ENCODE data around the gene MOV10L1. TPM values are rescaled to one million over a fixed set of nuclear protein-coding genes. Genes with fewer than 3 reads are reported as not detected.
A peak's percentile ranks its signal among the peaks of the same experiment; 100 is the strongest.

MOV10L1 gene
- total RNA-seq, 1 experiment from 2014 or later, result not detected

GRCh38 chr22:50112151-50113118 is 22.6 kb downstream of the MOV10L1 start:
- Histone ChIP-seq H3K9me3 (no peaks in the 10 kb centered on the region), H3K4me3 (no peak overlapping the region), H3K27me3 (no peaks in the 10 kb centered on the region), H3K36me3 (no peaks in the 10 kb centered on the region)
- DNase-seq, result peak; percentile 44

GRCh38 chr22:50114221-50115021 is 24.6 kb downstream of the MOV10L1 start:
- Histone ChIP-seq H3K9me3 (no peaks in the 10 kb centered on the region), H3K36me3 (no peaks in the 10 kb centered on the region), H3K4me3 (no peak overlapping the region), H3K27me3 (no peaks in the 10 kb centered on the region)
- DNase-seq, result no peak

GRCh38 chr22:50115693-50116092 is 25.9 kb downstream of the MOV10L1 start:
- Histone ChIP-seq H3K9me3 (no peaks in the 10 kb centered on the region), H3K36me3 (no peaks in the 10 kb centered on the region), H3K27me3 (no peaks in the 10 kb centered on the region), H3K4me3 (no peak overlapping the region)
- DNase-seq, result peak; percentile 25

- Histone ChIP-seq H3K27me3 (no peaks in the 10 kb centered on the region), H3K36me3 (no peaks in the 10 kb centered on the region), H3K9me3 (peaks cover 1% of the 10 kb centered on the region), H3K4me3 (no peak overlapping the region)
- DNase-seq, result no peak
These were observed 27.5 kb downstream of the MOV10L1 start for GRCh38 chr22:50117168-50117762.

- H3K27me3 ChIP-seq, result no peaks in the 10 kb centered on the region
- no peak overlapping the region for H3K4me3 ChIP-seq
- H3K9me3 ChIP-seq, result peaks cover 4% of the 10 kb centered on the region
- no peaks in the 10 kb centered on the region for H3K36me3 ChIP-seq
- DNase-seq, result no peak
These were observed 28.3 kb downstream of the MOV10L1 start for GRCh38 chr22:50118129-50118528.

GRCh38 chr22:50118557-50119168 is 28.9 kb downstream of the MOV10L1 start:
- no peaks in the 10 kb centered on the region for H3K27me3 ChIP-seq
- H3K9me3 ChIP-seq, result peaks cover 4% of the 10 kb centered on the region
- no peak for DNase-seq
- H3K4me3 ChIP-seq, result no peak overlapping the region
- H3K36me3 ChIP-seq, result no peaks in the 10 kb centered on the region

GRCh38 chr22:50119169-50119767 is 29.5 kb downstream of the MOV10L1 start:
- no peak for DNase-seq
- no peaks in the 10 kb centered on the region for H3K27me3 ChIP-seq

GRCh38 chr22:50119768-50120251 is 30.0 kb downstream of the MOV10L1 start:
- Histone ChIP-seq H3K4me3 (no peak overlapping the region), H3K27me3 (no peaks in the 10 kb centered on the region), H3K9me3 (peaks cover 4% of the 10 kb centered on the region), H3K36me3 (no peaks in the 10 kb centered on the region)
- DNase-seq, result no peak

More at GRCh38 chr22:50119169-50119767, 29.5 kb downstream of the MOV10L1 start:
- Histone ChIP-seq H3K36me3 (no peaks in the 10 kb centered on the region), H3K9me3 (peaks cover 4% of the 10 kb centered on the region), H3K4me3 (no peak overlapping the region)

- no peak overlapping the region for H3K4me3 ChIP-seq
- no peaks in the 10 kb centered on the region for H3K27me3 ChIP-seq
- no peak for DNase-seq
- H3K9me3 ChIP-seq, result peaks cover 4% of the 10 kb centered on the region
- H3K36me3 ChIP-seq, result no peaks in the 10 kb centered on the region
These were observed 31.5 kb downstream of the MOV10L1 start for GRCh38 chr22:50121202-50121740.

- Histone ChIP-seq H3K4me3 (no peak overlapping the region), H3K27me3 (no peaks in the 10 kb centered on the region), H3K9me3 (peaks cover 4% of the 10 kb centered on the region), H3K36me3 (no peaks in the 10 kb centered on the region)
- DNase-seq, result no peak
These were observed 33.3 kb downstream of the MOV10L1 start for GRCh38 chr22:50123119-50123518.

GRCh38 chr22:50125029-50125428 is 35.2 kb downstream of the MOV10L1 start:
- H3K9me3 ChIP-seq, result peaks cover 4% of the 10 kb centered on the region
- H3K27me3 ChIP-seq, result no peaks in the 10 kb centered on the region
- no peak for DNase-seq
- no peaks in the 10 kb centered on the region for H3K36me3 ChIP-seq
- H3K4me3 ChIP-seq, result no peak overlapping the region

GRCh38 chr22:50129121-50129736 is 39.4 kb downstream of the MOV10L1 start:
- H3K27me3 ChIP-seq, result no peaks in the 10 kb centered on the region; the same call in 1 of the 2 replicates
- no peaks in the 10 kb centered on the region for H3K9me3 ChIP-seq
- no peak overlapping the region for H3K4me3 ChIP-seq
- H3K36me3 ChIP-seq, result no peaks in the 10 kb centered on the region
- no peak for DNase-seq

- H3K27me3 ChIP-seq, result no peaks in the 10 kb centered on the region; the same call in 1 of the 2 replicates
- H3K9me3 ChIP-seq, result no peaks in the 10 kb centered on the region
- H3K36me3 ChIP-seq, result no peaks in the 10 kb centered on the region
- no peak overlapping the region for H3K4me3 ChIP-seq
- no peak for DNase-seq
These were observed 42.1 kb downstream of the MOV10L1 start for GRCh38 chr22:50131894-50132293.

GRCh38 chr22:50134481-50134880 is 44.7 kb downstream of the MOV10L1 start:
- DNase-seq, result no peak

GRCh38 chr22:50136581-50137015 is 46.8 kb downstream of the MOV10L1 start:
- DNase-seq, result no peak
- Histone ChIP-seq H3K9me3 (no peaks in the 10 kb centered on the region), H3K27me3 (no peaks in the 10 kb centered on the region; the same call in 1 of the 2 replicates), H3K4me3 (no peak overlapping the region), H3K36me3 (no peaks in the 10 kb centered on the region)

More at GRCh38 chr22:50134481-50134880, 44.7 kb downstream of the MOV10L1 start:
- H3K36me3 ChIP-seq, result no peaks in the 10 kb centered on the region
- no peak overlapping the region for H3K4me3 ChIP-seq
- H3K27me3 ChIP-seq, result no peaks in the 10 kb centered on the region; the same call in 1 of the 2 replicates
- no peaks in the 10 kb centered on the region for H3K9me3 ChIP-seq

Measured in MG63 (cell line).